GM23338 (cell line): ENCODE results near the gene B3GNT9.

ENCODE experiments used
- EZH2 ChIP-seq: fragments of 200-600 bp; sonication (generic); IDR thresholded peaks from one replicate; pipeline ENCODE4 v1.8.0; 2017; ENCODE audit warnings: antibody characterized with exemption, mild to moderate bottlenecking, low read depth; ENCODE audit not compliant: unreplicated experiment
- EZH2phosphoT487 ChIP-seq: fragments of 200-600 bp; sonication (generic); IDR thresholded peaks from one replicate; pipeline ENCODE4 v1.8.1; 2018; ENCODE audit warnings: antibody characterized with exemption; ENCODE audit not compliant: unreplicated experiment
- POLR2AphosphoS5 ChIP-seq: IDR thresholded peaks from 2 replicates; pipeline ENCODE4 v1.6.1; 2016; ENCODE audit warnings: antibody characterized with exemption, low read depth
- TF ChIP-seq, protein P1 (sequence below), 2 experiments: fragments of 200-600 bp in 1 of 2; sonication (generic) in 1 of 2; conservative IDR thresholded peaks; 2 replicates each; pipeline versions ENCODE4 v1.5.1 to v1.6.1; 2016 to 2017; ENCODE audit warnings: antibody characterized with exemption in 2 of 2, low read depth in 2 of 2, mild to moderate bottlenecking in 2 of 2, moderate library complexity in 1 of 2
- TF ChIP-seq, protein P2 (sequence below): IDR thresholded peaks from one replicate; pipeline ENCODE4 v1.6.1; 2018; ENCODE audit warnings: antibody characterized with exemption; ENCODE audit not compliant: unreplicated experiment

DNA sequence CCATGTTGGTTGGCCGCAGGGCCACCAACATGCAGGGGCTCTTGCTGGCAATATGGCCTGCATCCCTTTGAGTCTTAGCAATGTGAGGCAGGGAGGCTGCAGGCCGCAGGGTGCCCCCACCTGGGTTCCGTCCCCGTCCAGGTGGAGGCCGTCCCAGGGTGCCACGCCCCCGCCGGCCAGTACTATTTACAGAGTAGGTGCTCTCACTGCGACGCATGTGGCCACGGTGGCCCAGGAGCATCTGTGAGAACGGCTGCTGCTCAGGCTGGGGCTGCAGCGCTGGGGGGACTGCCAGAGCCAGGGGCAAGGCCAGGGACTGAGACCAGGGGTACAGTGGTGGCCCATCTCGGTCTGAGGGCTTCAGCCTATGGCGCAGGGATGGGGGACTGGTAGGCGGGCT is 29.4 kb upstream of the B3GNT9 start:
- TF ChIP-seq, protein P1, sequence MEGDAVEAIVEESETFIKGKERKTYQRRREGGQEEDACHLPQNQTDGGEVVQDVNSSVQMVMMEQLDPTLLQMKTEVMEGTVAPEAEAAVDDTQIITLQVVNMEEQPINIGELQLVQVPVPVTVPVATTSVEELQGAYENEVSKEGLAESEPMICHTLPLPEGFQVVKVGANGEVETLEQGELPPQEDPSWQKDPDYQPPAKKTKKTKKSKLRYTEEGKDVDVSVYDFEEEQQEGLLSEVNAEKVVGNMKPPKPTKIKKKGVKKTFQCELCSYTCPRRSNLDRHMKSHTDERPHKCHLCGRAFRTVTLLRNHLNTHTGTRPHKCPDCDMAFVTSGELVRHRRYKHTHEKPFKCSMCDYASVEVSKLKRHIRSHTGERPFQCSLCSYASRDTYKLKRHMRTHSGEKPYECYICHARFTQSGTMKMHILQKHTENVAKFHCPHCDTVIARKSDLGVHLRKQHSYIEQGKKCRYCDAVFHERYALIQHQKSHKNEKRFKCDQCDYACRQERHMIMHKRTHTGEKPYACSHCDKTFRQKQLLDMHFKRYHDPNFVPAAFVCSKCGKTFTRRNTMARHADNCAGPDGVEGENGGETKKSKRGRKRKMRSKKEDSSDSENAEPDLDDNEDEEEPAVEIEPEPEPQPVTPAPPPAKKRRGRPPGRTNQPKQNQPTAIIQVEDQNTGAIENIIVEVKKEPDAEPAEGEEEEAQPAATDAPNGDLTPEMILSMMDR (conservative IDR thresholded peaks at IDR 0.05; ENCODE audit: low read depth in 2 of 2): no peak
- TF ChIP-seq POLR2AphosphoS5 (no peak), EZH2 (no peak), EZH2phosphoT487 (no peak)
- TF ChIP-seq, protein P2, sequence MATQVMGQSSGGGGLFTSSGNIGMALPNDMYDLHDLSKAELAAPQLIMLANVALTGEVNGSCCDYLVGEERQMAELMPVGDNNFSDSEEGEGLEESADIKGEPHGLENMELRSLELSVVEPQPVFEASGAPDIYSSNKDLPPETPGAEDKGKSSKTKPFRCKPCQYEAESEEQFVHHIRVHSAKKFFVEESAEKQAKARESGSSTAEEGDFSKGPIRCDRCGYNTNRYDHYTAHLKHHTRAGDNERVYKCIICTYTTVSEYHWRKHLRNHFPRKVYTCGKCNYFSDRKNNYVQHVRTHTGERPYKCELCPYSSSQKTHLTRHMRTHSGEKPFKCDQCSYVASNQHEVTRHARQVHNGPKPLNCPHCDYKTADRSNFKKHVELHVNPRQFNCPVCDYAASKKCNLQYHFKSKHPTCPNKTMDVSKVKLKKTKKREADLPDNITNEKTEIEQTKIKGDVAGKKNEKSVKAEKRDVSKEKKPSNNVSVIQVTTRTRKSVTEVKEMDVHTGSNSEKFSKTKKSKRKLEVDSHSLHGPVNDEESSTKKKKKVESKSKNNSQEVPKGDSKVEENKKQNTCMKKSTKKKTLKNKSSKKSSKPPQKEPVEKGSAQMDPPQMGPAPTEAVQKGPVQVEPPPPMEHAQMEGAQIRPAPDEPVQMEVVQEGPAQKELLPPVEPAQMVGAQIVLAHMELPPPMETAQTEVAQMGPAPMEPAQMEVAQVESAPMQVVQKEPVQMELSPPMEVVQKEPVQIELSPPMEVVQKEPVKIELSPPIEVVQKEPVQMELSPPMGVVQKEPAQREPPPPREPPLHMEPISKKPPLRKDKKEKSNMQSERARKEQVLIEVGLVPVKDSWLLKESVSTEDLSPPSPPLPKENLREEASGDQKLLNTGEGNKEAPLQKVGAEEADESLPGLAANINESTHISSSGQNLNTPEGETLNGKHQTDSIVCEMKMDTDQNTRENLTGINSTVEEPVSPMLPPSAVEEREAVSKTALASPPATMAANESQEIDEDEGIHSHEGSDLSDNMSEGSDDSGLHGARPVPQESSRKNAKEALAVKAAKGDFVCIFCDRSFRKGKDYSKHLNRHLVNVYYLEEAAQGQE: no peak
